Suprapubic skin (tissue), 3 donors: ENCODE data around the gene OR9A4.

ENCODE experiments used
- EP300 ChIP-seq: sonication (generic); formaldehyde crosslinking; IDR thresholded peaks from one replicate; pipeline ENCODE4 v1.6.1; 2017; ENCODE audit warnings: antibody characterized with exemption
- POLR2A ChIP-seq, 2 donors: fragments of 450-650 bp; IDR thresholded peaks; one replicate each; pipeline ENCODE4 v1.6.1; 2017; ENCODE audit warnings: antibody characterized with exemption in 2 of 2, mild to moderate bottlenecking in 2 of 2, moderate library complexity in 2 of 2
- TF ChIP-seq, protein P1 (sequence below), 2 donors: fragments of 200-600 bp in 1 of 2; fragments of 450-650 bp in 1 of 2; sonication (generic) in 1 of 2; IDR thresholded peaks; one replicate each; pipeline ENCODE4 v1.5.1; 2016 to 2019; ENCODE audit warnings: antibody characterized with exemption in 2 of 2, mild to moderate bottlenecking in 1 of 2, moderate library complexity in 1 of 2

DNA sequence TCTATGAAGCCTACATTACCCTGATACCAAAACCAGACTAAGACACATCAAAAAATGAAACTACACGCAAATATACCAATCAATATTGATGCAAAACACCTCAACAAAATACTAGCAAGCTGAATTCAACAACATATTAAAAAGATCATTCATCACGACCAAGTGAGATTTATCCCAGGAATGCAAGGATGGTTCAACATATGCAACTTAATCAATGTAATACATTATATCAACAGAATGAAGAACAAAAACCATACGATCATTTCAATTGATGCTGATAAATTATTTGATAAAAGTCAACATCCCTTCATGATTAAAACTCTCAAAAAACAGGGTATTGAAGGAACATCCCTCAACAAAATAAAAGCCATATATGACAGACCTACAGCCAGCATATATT lies 24.9 kb downstream of the OR9A4 start:
- TF ChIP-seq, protein P1, sequence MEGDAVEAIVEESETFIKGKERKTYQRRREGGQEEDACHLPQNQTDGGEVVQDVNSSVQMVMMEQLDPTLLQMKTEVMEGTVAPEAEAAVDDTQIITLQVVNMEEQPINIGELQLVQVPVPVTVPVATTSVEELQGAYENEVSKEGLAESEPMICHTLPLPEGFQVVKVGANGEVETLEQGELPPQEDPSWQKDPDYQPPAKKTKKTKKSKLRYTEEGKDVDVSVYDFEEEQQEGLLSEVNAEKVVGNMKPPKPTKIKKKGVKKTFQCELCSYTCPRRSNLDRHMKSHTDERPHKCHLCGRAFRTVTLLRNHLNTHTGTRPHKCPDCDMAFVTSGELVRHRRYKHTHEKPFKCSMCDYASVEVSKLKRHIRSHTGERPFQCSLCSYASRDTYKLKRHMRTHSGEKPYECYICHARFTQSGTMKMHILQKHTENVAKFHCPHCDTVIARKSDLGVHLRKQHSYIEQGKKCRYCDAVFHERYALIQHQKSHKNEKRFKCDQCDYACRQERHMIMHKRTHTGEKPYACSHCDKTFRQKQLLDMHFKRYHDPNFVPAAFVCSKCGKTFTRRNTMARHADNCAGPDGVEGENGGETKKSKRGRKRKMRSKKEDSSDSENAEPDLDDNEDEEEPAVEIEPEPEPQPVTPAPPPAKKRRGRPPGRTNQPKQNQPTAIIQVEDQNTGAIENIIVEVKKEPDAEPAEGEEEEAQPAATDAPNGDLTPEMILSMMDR (IDR thresholded peaks at IDR 0.05), result no peak
- TF ChIP-seq POLR2A (IDR thresholded peaks at IDR 0.05) (no peak), EP300 (no peak)
